Astrocyte (in vitro differentiated cells and primary cell): ENCODE measurements around the gene NTN3. TPM values are rescaled to one million over a fixed set of nuclear protein-coding genes. Genes with fewer than 3 reads are reported as not detected.

Experiments used
- DNase-seq: peaks from one replicate; pipeline ENCODE4 v3.0.0-alpha.2; 2010; ENCODE audit warnings: low read depth
- FAIRE-seq: peaks from 2 replicates; lab custom pipeline; 2011; peaks lifted over from hg19 to GRCh38; lab: Jason Lieb, UNC
- H2AFZ ChIP-seq: 2 replicates; pipeline ENCODE4 v1.6.0; 2012; ENCODE audit warnings: low read depth, low read length, inconsistent platforms
- H3K27ac ChIP-seq: 2 replicates; pipeline ENCODE4 v1.5.1; 2011; ENCODE audit warnings: low read depth, low read length, inconsistent platforms
- H3K27me3 ChIP-seq: 2 replicates; pipeline ENCODE4 v1.6.0; 2011; ENCODE audit warnings: low read length, inconsistent platforms; ENCODE audit not compliant: insufficient read depth
- H3K36me3 ChIP-seq: 2 replicates; pipeline ENCODE4 v1.5.1; 2011; ENCODE audit warnings: low read length, inconsistent platforms; ENCODE audit not compliant: insufficient read depth
- H3K4me1 ChIP-seq: 2 replicates; pipeline ENCODE4 v1.5.1; 2011; ENCODE audit warnings: low read length, inconsistent platforms; ENCODE audit not compliant: insufficient read depth
- H3K4me2 ChIP-seq: 2 replicates; pipeline ENCODE4 v1.6.0; 2012; ENCODE audit warnings: low read length, inconsistent platforms
- H3K4me3 ChIP-seq: 2 replicates; pipeline ENCODE4 v1.5.1; 2011; ENCODE audit warnings: low read depth, mild to moderate bottlenecking, low read length, inconsistent platforms; ENCODE audit not compliant: insufficient read depth
- H3K79me2 ChIP-seq: 2 replicates; pipeline ENCODE4 v1.6.0; 2012; ENCODE audit warnings: mild to moderate bottlenecking, low read length, inconsistent platforms; ENCODE audit not compliant: insufficient read depth
- H3K9ac ChIP-seq: 2 replicates; pipeline ENCODE4 v1.6.0; 2012; ENCODE audit warnings: mild to moderate bottlenecking, low read length, inconsistent platforms
- H3K9me3 ChIP-seq: 2 replicates; pipeline ENCODE4 v1.5.1; 2012; ENCODE audit warnings: low read depth, mild to moderate bottlenecking, low read length, inconsistent platforms; ENCODE audit not compliant: insufficient read depth
- H4K20me1 ChIP-seq: 2 replicates; pipeline ENCODE4 v1.6.0; 2012; ENCODE audit warnings: low read length, inconsistent platforms; ENCODE audit not compliant: insufficient read depth
- H3K27ac Mint-ChIP-seq: one replicate; pipeline ENCODE4 v1.8.0; 2021; ENCODE audit warnings: mild to moderate bottlenecking, mixed read lengths; ENCODE audit not compliant: unreplicated experiment
- H3K27me3 Mint-ChIP-seq: one replicate; pipeline ENCODE4 v1.8.0; 2021; ENCODE audit warnings: low read depth, mixed read lengths; ENCODE audit not compliant: unreplicated experiment
- H3K36me3 Mint-ChIP-seq: one replicate; pipeline ENCODE4 v1.8.0; 2021; ENCODE audit warnings: low read depth, mixed read lengths; ENCODE audit not compliant: unreplicated experiment
- H3K4me1 Mint-ChIP-seq: one replicate; pipeline ENCODE4 v1.8.0; 2021; ENCODE audit warnings: low read depth, mixed read lengths; ENCODE audit not compliant: unreplicated experiment
- H3K4me3 Mint-ChIP-seq: one replicate; pipeline ENCODE4 v1.8.0; 2021; ENCODE audit warnings: mild to moderate bottlenecking, moderate library complexity, mixed read lengths; ENCODE audit not compliant: unreplicated experiment
- H3K9me3 Mint-ChIP-seq: one replicate; pipeline ENCODE4 v1.8.0; 2021; ENCODE audit warnings: mild to moderate bottlenecking, mixed read lengths; ENCODE audit not compliant: unreplicated experiment
- EZH2 ChIP-seq: IDR thresholded peaks from 2 replicates; pipeline ENCODE4 v1.6.1; 2012; ENCODE audit warnings: mild to moderate bottlenecking, low read length, inconsistent platforms; ENCODE audit not compliant: insufficient read depth
- total RNA-seq: library from RNA; stranded (reverse); gene quantifications from 2 replicates; pipeline ENCODE4 v1.2.1, GENCODE V29; 2021
- TF ChIP-seq, protein P1 (sequence below): IDR thresholded peaks from 2 replicates; pipeline ENCODE4 v1.5.1; 2011; ENCODE audit warnings: low read depth, mild to moderate bottlenecking, inconsistent platforms, low read length, moderate library complexity; ENCODE audit not compliant: insufficient read depth

The NTN3 gene
- total RNA-seq, 1 donor from 2014 or later = 1.1 TPM

DNA sequence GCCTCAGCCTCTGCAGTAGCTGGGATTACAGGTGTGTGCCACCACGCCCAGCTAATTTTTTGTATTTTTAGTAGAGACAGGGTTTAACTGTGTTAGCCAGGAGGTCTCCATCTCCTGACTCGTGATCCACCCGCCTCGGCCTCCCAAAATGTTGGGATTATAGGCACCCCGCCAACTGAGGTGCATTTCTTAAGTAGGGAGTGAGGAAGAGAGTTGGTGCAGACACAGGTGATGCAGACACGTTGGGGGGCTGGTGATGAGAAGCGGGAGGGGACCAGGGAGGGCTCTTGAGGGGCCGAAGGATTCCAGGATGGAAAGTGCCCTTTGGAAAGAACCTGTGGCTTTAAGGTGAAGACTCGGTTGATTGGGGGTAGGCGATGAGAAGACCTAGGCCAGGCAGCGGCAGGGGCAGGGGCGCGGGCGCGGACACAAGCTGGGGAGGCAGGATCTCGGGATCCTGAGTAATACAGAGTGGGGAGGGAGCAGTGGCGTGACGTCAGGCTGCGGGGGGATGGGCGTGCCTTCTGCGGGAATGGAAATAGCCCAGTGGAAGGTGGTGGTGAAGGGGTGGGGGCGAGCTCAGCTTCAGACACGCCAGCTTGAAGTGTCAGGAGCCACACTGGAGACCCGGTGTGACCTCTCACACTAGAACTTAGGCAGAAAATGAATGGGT lies 40.2 kb downstream of the NTN3 start:
- FAIRE-seq (no peak), DNase-seq (peak; percentile 48)
- Histone ChIP-seq H3K79me2 (peaks cover 22% of the 10 kb centered on the region), H3K4me1 (peaks cover 26% of the 10 kb centered on the region), H3K4me2 (peak overlapping the region; percentile 58), H3K9ac (no peak overlapping the region), H3K36me3 (no peaks in the 10 kb centered on the region), H3K9me3 (no peaks in the 10 kb centered on the region), H3K27me3 (no peaks in the 10 kb centered on the region), H3K27ac (no peak overlapping the region), H4K20me1 (peaks cover 19% of the 10 kb centered on the region), H2AFZ (peak overlapping the region; percentile 39), H3K4me3 (no peak overlapping the region)
- Mint-ChIP-seq H3K36me3 (peaks cover 6% of the 10 kb centered on the region), H3K9me3 (no peaks in the 10 kb centered on the region), H3K4me3 (no peak overlapping the region), H3K4me1 (peaks cover 12% of the 10 kb centered on the region), H3K27me3 (peaks cover 1% of the 10 kb centered on the region), H3K27ac (no peak overlapping the region)
- TF ChIP-seq, protein P1, sequence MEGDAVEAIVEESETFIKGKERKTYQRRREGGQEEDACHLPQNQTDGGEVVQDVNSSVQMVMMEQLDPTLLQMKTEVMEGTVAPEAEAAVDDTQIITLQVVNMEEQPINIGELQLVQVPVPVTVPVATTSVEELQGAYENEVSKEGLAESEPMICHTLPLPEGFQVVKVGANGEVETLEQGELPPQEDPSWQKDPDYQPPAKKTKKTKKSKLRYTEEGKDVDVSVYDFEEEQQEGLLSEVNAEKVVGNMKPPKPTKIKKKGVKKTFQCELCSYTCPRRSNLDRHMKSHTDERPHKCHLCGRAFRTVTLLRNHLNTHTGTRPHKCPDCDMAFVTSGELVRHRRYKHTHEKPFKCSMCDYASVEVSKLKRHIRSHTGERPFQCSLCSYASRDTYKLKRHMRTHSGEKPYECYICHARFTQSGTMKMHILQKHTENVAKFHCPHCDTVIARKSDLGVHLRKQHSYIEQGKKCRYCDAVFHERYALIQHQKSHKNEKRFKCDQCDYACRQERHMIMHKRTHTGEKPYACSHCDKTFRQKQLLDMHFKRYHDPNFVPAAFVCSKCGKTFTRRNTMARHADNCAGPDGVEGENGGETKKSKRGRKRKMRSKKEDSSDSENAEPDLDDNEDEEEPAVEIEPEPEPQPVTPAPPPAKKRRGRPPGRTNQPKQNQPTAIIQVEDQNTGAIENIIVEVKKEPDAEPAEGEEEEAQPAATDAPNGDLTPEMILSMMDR = no peak
- TF ChIP-seq EZH2 = no peak

DNA sequence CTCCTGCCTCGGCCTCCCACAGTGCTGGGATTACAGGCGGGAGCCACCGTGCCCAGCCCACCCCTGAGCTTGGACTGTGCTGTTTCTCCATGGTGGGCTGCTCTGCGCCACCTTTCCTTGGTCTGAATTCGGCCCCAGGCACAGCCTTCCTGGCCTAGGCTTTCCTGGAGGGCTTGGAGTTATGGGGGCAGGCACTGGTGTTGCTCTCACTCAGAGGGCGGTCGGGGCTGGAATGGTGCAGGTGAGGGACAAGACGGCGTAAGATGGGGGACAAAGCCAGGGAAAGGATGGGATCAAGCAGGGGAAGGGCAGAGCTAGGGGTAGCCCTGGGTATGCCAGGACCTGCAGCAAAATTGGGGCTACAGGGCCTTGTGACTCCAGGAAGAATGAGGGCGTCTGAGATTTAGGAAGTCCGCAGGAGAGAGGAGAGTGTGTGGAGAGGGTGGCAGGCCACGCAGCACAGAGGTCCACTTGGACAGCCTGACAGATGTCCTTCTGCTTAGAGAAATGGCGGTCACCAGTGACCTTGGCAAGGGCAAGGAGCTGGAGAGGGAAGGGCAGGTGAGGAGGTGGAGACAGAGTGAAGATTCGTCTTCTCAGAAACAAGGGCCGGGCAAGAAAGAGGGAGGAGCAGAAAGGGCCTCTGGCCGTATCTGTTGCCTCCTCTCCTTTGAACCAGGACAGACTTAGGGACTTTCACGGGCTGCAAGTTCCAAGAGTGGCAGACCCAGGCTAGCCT lies 41.1 kb downstream of the NTN3 start:
- H3K4me1 Mint-ChIP-seq = peaks cover 21% of the 10 kb centered on the region
- no peak overlapping the region for H2AFZ ChIP-seq
- no peaks in the 10 kb centered on the region for H3K9me3 Mint-ChIP-seq
- no peaks in the 10 kb centered on the region for H3K9me3 ChIP-seq
- peaks cover 28% of the 10 kb centered on the region for H4K20me1 ChIP-seq
- H3K27me3 ChIP-seq = no peaks in the 10 kb centered on the region
- no peak for TF ChIP-seq EZH2
- TF ChIP-seq, protein P1 = no peak
- H3K79me2 ChIP-seq = peaks cover 31% of the 10 kb centered on the region
- FAIRE-seq = no peak
- H3K27me3 Mint-ChIP-seq = peaks cover 1% of the 10 kb centered on the region
- H3K9ac ChIP-seq = no peak overlapping the region
- H3K4me2 ChIP-seq = no peak overlapping the region
- H3K36me3 ChIP-seq = no peaks in the 10 kb centered on the region
- peaks cover 35% of the 10 kb centered on the region for H3K4me1 ChIP-seq
- no peak overlapping the region for H3K27ac Mint-ChIP-seq
- no peak overlapping the region for H3K27ac ChIP-seq
- peaks cover 6% of the 10 kb centered on the region for H3K36me3 Mint-ChIP-seq
- H3K4me3 Mint-ChIP-seq = no peak overlapping the region
- H3K4me3 ChIP-seq = no peak overlapping the region
- DNase-seq = no peak
